Upper lobe of right lung (tissue), 1 donor: ENCODE measurements around the gene L3MBTL2. TPM values are rescaled to one million over a fixed set of nuclear protein-coding genes. Genes with fewer than 3 reads are reported as not detected.
A peak's percentile ranks its signal among the peaks of the same experiment; 100 is the strongest.

ENCODE experiments used
- ATAC-seq: fragments of 200-7000 bp; cut with Tn5 transposase; one replicate; pipeline ENCODE4 v1.9.1; 2020; ENCODE audit warnings: mild to moderate bottlenecking, moderate library complexity
- DNase-seq: peaks from one replicate; pipeline ENCODE4 v3.0.0-alpha.2; 2020
- H3K27ac ChIP-seq: fragments of 200-600 bp; one replicate; pipeline ENCODE4 v1.8.0; 2022
- H3K27me3 ChIP-seq: fragments of 200-600 bp; one replicate; pipeline ENCODE4 v1.8.0; 2022; ENCODE audit warnings: mild to moderate bottlenecking
- H3K36me3 ChIP-seq: fragments of 200-600 bp; one replicate; pipeline ENCODE4 v1.8.0; 2022
- H3K4me1 ChIP-seq: fragments of 200-600 bp; one replicate; pipeline ENCODE4 v1.8.0; 2022
- H3K4me3 ChIP-seq: fragments of 200-600 bp; one replicate; pipeline ENCODE4 v1.8.0; 2022; ENCODE audit warnings: mild to moderate bottlenecking
- H3K9me3 ChIP-seq: fragments of 200-600 bp; one replicate; pipeline ENCODE4 v1.8.0; 2022
- CTCF ChIP-seq: fragments of 200-600 bp; IDR thresholded peaks from one replicate; pipeline ENCODE4 v1.8.0; 2022; ENCODE audit warnings: antibody characterized with exemption
- intact Hi-C: fragments of 100-400 bp; cut with DNase I; formaldehyde crosslinking; loops from one replicate; pipeline ENCODE4 v1.11.0; 2022
- total RNA-seq: library from RNA; stranded (reverse); fragmentation: NEBNext Ultra II Directional; extraction: Animal tissue kit (Norgen Biotek cat#: 25700); gene quantifications from one replicate; pipeline ENCODE4 v1.2.1, GENCODE V29; 2021
- donor health status: DM: no; HTN: yes; CAD: no; lungs with severe emphysema.

L3MBTL2 gene
- total RNA-seq, 1 donor from 2014 or later, result 24.0 TPM

GRCh38 chr22:41226723-41227655 lies 21.9 kb downstream of the L3MBTL2 start:
- intact Hi-C loops, result no loop called here
- Histone ChIP-seq H3K4me1 (no peaks in the 10 kb centered on the region), H3K4me3 (no peak overlapping the region), H3K36me3 (peaks cover 75% of the 10 kb centered on the region), H3K27me3 (no peaks in the 10 kb centered on the region), H3K9me3 (no peaks in the 10 kb centered on the region), H3K27ac (no peak overlapping the region)
- ATAC-seq (peak; percentile 67), DNase-seq (no peak)
- no peak for TF ChIP-seq CTCF

- Histone ChIP-seq H3K36me3 (peaks cover 53% of the 10 kb centered on the region), H3K4me1 (no peaks in the 10 kb centered on the region), H3K27ac (no peak overlapping the region), H3K9me3 (no peaks in the 10 kb centered on the region), H3K27me3 (no peaks in the 10 kb centered on the region), H3K4me3 (no peak overlapping the region)
- intact Hi-C loops, result no loop called here
- no peak for DNase-seq
- TF ChIP-seq CTCF, result no peak
- ATAC-seq, result no peak
Measured at GRCh38 chr22:41229215-41229614, 24.1 kb downstream of the L3MBTL2 start.

- intact Hi-C loops, result no loop called here
- H3K9me3 ChIP-seq, result no peaks in the 10 kb centered on the region
Measured at GRCh38 chr22:41229730-41230400, 24.8 kb downstream of the L3MBTL2 start.

GRCh38 chr22:41230401-41230785 lies 25.3 kb downstream of the L3MBTL2 start:
- intact Hi-C loops, result no loop called here
- no peaks in the 10 kb centered on the region for H3K9me3 ChIP-seq
- DNase-seq, result no peak
- no peaks in the 10 kb centered on the region for H3K27me3 ChIP-seq
- no peak overlapping the region for H3K27ac ChIP-seq
- peaks cover 41% of the 10 kb centered on the region for H3K36me3 ChIP-seq
- H3K4me3 ChIP-seq, result no peak overlapping the region
- ATAC-seq, result no peak
- no peak for TF ChIP-seq CTCF
- no peaks in the 10 kb centered on the region for H3K4me1 ChIP-seq

More at GRCh38 chr22:41229730-41230400, 24.8 kb downstream of the L3MBTL2 start:
- H3K27ac ChIP-seq, result no peak overlapping the region
- DNase-seq (no peak), ATAC-seq (no peak)
- no peak for TF ChIP-seq CTCF
- H3K36me3 ChIP-seq, result peaks cover 46% of the 10 kb centered on the region
- H3K4me3 ChIP-seq, result no peak overlapping the region
- H3K27me3 ChIP-seq, result no peaks in the 10 kb centered on the region
- no peaks in the 10 kb centered on the region for H3K4me1 ChIP-seq

- TF ChIP-seq CTCF, result no peak
- H3K36me3 ChIP-seq, result peaks cover 31% of the 10 kb centered on the region
- intact Hi-C loops, result no loop called here
- no peaks in the 10 kb centered on the region for H3K9me3 ChIP-seq
- ATAC-seq, result no peak
- no peak overlapping the region for H3K4me3 ChIP-seq
- H3K27ac ChIP-seq, result no peak overlapping the region
- no peaks in the 10 kb centered on the region for H3K4me1 ChIP-seq
- no peaks in the 10 kb centered on the region for H3K27me3 ChIP-seq
- no peak for DNase-seq
Measured at GRCh38 chr22:41231369-41231768, 26.3 kb downstream of the L3MBTL2 start.
